ENCODE data around the gene PTH.

- TF ChIP-seq JUN (CRISPR knock-in tag; IDR thresholded peaks at IDR 0.05), result no peak
- TF ChIP-seq USF1 (CRISPR knock-in tag; IDR thresholded peaks at IDR 0.05), result no peak
- TF ChIP-seq CTCF (IDR thresholded peaks at IDR 0.05), result no peak
- no peak for TF ChIP-seq AFF4 (CRISPR knock-in tag; IDR thresholded peaks at IDR 0.05; ENCODE audit: borderline replicate concordance)
- TF ChIP-seq FOXK1 (CRISPR knock-in tag; IDR thresholded peaks at IDR 0.05), result no peak
- no peak for TF ChIP-seq MYBL2 (CRISPR knock-in tag; IDR thresholded peaks at IDR 0.05)
- no peak for TF ChIP-seq ESRRA (CRISPR knock-in tag; IDR thresholded peaks at IDR 0.05; ENCODE audit: borderline replicate concordance)
These were observed 1.7 kb downstream of the PTH start for GRCh38 chr11:13494051-13494450.
